HUES48 (cell line): ENCODE results near the gene SF1.

Experiments used
- H3K27ac ChIP-seq: one replicate; pipeline ENCODE4 v1.7.0; 2013; ENCODE audit warnings: low read depth, low read length, inconsistent platforms
- H3K27me3 ChIP-seq: 2 replicates; pipeline ENCODE4 v1.6.1; 2013; ENCODE audit warnings: mild to moderate bottlenecking, low read length; ENCODE audit not compliant: control insufficient read depth, insufficient read depth
- H3K36me3 ChIP-seq: 2 replicates; pipeline ENCODE4 v1.6.1; 2013; ENCODE audit warnings: low read length; ENCODE audit not compliant: control insufficient read depth, insufficient read depth
- H3K4me1 ChIP-seq: 2 replicates; pipeline ENCODE4 v1.6.1; 2013; ENCODE audit warnings: mild to moderate bottlenecking, low read length; ENCODE audit not compliant: control insufficient read depth, insufficient read depth
- H3K4me3 ChIP-seq: 2 replicates; pipeline ENCODE4 v1.5.1; 2013; ENCODE audit warnings: mild to moderate bottlenecking, low read depth, low read length
- H3K9ac ChIP-seq: 2 replicates; pipeline ENCODE4 v1.6.1; 2013; ENCODE audit warnings: mild to moderate bottlenecking, low read depth, low read length, moderate library complexity
- H3K9me3 ChIP-seq: 2 replicates; pipeline ENCODE4 v1.6.1; 2013; ENCODE audit warnings: low read length; ENCODE audit not compliant: control insufficient read depth, insufficient read depth

SF1 gene

DNA sequence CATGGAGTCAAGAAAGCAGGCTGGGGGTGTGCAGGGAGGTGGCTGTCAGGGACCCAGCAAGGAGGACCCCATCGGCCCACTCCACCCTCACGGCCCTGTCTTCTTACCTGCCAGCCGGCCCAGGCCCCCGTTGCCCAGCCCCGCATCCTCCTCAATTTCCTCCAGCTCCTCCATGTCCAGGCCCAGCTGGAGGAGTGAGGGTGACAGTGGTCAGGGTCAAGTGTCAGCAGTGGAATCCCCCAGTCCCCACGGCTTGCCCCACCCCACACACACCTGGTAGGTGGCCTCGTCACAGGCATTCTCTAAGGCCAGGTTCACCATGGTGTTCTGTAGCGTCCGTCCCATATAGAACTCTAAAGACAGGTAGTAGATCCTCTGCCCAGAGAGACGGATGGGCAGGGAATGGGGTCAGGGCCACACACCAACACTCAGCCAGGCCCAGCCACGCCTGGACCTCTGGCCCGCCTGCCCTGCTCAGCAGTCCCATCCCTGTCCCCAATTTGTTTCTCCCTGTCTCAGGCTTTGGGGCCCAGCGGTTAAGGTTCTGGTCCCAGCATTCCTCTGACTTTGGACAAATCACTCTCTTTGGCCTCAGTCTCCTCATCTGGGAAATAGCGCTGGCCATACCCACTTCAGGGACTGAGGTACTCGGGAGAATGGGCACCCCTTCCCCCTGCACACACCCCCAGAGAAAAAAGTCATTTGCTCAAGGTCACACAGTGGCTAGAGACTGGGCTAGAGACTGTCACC, 19.8 kb downstream of the SF1 start:
- H3K9me3 ChIP-seq: no peaks in the 10 kb centered on the region
- no peaks in the 10 kb centered on the region for H3K36me3 ChIP-seq
- no peak overlapping the region for H3K4me3 ChIP-seq
- no peak overlapping the region for H3K9ac ChIP-seq
- peaks cover 41% of the 10 kb centered on the region for H3K4me1 ChIP-seq
- no peaks in the 10 kb centered on the region for H3K27me3 ChIP-seq
- no peak overlapping the region for H3K27ac ChIP-seq

DNA sequence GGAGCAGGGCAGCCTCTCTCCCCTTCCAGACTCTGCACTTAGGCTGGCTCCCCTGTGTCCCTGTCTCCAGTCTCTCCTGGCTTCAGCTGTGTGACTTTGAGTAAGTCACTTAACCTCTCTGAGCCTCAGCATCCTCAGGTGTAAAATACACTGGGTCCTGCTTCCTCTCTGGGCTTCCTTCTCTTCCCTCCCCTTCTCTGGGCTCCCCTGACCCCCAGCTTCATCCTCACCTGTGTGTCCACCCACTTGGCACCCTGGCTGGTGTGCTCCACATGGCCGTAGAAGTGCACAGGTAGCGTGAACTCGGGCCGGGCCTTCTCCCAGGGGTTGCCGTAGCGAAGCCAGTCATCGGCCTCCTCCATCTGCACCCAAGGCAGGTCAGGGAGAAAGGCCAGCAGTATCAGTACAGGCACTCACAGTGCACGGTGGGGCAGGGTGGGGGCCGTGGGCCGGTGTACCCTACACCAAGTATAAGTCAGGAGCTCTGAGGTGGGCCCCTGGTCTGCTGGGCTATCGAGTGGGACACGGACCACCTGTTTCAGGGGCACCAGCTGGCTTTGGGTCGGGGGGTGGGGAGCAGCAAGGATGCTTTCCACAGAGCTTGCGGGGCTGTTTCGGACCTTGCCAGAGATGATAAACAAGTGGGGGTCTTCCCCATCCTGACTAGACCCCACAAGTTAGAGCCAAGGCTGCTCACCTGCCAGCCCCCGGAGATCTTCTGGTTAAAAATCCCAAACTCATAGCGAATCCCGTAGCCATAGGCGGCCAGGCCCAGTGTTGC, 20.6 kb downstream of the SF1 start:
- Histone ChIP-seq H3K4me3 (no peak overlapping the region), H3K27me3 (no peaks in the 10 kb centered on the region), H3K9me3 (no peaks in the 10 kb centered on the region), H3K36me3 (no peaks in the 10 kb centered on the region), H3K27ac (no peak overlapping the region), H3K4me1 (peaks cover 34% of the 10 kb centered on the region), H3K9ac (no peak overlapping the region)

DNA sequence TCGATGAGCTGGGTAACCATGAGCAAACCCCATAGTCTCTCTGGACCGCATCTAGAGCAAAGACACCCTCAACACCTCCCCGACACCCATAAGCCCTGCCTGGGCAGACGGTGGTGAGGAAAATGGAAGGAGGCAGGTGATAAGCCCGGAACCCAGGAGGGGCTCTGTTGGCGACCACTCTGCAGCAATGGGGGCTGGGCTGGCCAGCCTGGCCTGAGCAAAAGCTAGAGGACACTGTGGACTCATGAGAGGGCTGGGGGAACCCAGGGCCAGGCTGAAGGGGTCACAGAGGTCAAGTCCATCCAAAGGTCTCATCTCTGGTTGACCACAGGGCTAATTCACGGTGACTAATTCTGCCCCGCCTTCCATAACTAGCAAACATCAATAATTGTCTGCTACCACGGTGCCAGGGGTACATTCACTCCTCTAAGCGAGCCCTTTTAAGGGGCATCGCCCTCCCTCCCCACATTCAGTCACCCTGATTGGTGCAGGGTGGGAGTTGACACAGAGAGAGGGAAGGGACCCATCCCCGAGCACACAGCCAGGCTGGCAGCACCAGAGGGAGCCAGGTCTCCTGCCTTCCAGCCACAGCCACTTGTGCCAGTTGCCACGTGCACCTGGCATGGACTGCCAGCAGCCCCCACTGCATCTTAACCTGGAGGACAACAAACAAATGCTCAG, 22.5 kb downstream of the SF1 start:
- no peaks in the 10 kb centered on the region for H3K9me3 ChIP-seq
- H3K36me3 ChIP-seq: no peaks in the 10 kb centered on the region
- peaks cover 18% of the 10 kb centered on the region for H3K4me1 ChIP-seq
- H3K4me3 ChIP-seq: no peak overlapping the region
- no peak overlapping the region for H3K27ac ChIP-seq
- no peaks in the 10 kb centered on the region for H3K27me3 ChIP-seq
- H3K9ac ChIP-seq: no peak overlapping the region

DNA sequence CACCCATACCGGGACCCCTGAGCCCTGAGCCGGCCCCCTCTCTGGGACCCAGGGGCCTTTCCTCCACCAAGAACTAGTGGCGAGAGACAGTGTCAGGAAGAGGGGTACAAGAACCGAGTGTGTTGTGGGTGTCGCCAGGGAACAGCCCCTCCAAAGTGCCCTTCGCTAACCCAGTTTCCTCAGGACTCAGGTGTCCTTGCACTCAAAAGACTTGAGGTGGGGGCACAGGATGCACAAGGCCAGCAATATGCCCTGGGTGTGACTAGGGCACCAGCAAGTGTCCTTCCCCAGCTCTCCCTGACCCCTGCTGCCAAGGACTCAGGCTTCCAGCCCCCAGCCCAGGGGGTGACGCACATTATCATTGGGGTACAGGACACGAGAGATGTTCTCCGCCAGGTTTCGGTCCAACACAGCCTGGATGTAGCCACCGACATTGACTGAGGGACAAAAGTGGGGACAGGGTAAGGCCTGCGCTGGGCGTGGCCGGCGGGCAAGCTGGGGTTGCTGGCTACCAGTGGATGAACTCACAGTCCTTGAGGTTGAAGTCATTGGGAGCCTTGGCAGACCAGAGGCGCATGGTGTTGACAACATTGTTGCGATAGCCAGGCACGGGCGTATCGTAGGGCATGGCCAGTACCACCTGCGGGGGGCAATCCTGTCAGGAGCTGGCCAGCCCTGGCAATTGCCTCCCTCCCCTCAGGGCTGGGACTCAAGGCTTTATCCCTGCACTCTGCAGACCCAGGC, 23.3 kb downstream of the SF1 start:
- peaks cover 11% of the 10 kb centered on the region for H3K4me1 ChIP-seq
- no peak overlapping the region for H3K4me3 ChIP-seq
- H3K9ac ChIP-seq: no peak overlapping the region
- no peaks in the 10 kb centered on the region for H3K27me3 ChIP-seq
- H3K9me3 ChIP-seq: no peaks in the 10 kb centered on the region
- H3K27ac ChIP-seq: no peak overlapping the region
- no peaks in the 10 kb centered on the region for H3K36me3 ChIP-seq

DNA sequence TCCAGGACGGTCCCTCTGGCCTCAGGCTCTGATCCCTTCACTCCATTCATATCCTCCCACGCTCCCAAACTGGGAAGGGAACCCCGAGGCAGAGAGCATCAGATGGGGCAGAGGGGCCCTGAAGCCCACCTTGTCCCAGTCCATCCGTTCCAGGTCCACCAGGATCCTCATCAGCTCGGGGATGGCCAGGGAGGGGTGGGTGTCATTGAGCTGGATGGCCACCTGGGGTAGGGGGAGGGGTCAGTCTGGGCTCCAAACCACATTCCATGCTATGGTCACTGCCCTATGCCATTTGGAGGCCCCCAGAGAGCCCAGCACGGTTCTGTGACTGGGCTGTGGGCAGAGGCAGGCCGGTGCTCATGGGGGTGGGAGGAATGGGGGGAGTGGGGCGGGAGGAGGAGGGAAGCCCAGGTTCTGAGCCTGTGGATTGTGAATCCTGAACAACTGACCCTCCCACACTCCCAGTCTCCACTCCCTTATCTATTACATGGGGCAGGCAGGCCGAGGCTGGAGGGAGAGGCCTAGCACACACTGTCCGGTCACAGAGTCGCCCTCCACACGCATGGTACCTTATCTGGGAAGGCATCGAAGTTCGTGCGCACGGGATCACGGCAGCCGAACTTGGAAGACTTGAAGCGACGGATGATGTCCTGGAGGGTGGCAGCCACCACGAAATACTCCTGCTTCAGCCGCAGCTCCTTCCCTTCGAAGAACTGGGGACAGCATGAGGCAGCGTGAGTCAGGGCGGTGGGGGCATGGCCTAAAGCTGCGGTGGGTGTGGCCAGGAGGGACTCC, 24.0 kb downstream of the SF1 start:
- Histone ChIP-seq H3K4me1 (peaks cover 4% of the 10 kb centered on the region), H3K9me3 (no peaks in the 10 kb centered on the region), H3K27me3 (no peaks in the 10 kb centered on the region), H3K4me3 (no peak overlapping the region), H3K9ac (no peak overlapping the region), H3K36me3 (no peaks in the 10 kb centered on the region), H3K27ac (no peak overlapping the region)

DNA sequence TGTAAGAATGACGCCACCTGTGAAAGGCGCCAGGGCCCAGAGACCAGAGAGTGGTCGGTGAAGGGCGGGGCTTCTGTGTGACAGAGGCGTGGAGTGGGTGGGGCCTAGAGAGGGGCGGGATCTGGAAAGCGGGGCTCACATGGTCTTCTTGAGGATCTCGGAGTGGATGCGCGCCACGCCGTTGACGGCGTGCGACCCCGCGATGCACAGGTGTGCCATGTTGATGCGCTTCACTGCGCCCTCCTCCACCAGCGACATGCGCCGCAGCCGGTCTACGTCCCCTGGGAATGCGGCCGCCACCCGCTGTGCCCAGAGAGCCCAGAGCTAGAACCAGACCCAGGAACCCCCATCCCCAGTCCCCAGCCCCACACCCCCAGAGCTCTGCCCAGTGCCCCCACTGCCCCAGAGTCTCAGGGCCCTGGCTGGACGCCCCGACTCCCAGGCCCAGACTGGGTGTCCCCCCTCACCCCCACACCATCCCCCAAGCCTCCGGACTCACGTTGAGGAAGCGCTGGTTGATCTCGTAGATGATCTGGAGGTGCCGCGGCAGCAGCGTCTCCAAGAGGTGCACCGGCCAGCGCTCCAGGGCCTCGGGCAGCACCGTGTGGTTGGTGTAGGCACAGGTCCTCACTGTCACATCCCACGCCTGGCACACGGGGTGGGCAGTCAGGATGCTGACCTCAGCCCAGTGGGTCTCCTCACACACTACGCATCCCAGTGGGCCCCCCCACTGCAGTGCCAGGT, 24.8 kb downstream of the SF1 start:
- H3K27ac ChIP-seq: no peak overlapping the region
- H3K9me3 ChIP-seq: no peaks in the 10 kb centered on the region
- no peaks in the 10 kb centered on the region for H3K36me3 ChIP-seq
- H3K27me3 ChIP-seq: no peaks in the 10 kb centered on the region
- no peak overlapping the region for H3K4me3 ChIP-seq
- H3K4me1 ChIP-seq: no peaks in the 10 kb centered on the region
- no peak overlapping the region for H3K9ac ChIP-seq

DNA sequence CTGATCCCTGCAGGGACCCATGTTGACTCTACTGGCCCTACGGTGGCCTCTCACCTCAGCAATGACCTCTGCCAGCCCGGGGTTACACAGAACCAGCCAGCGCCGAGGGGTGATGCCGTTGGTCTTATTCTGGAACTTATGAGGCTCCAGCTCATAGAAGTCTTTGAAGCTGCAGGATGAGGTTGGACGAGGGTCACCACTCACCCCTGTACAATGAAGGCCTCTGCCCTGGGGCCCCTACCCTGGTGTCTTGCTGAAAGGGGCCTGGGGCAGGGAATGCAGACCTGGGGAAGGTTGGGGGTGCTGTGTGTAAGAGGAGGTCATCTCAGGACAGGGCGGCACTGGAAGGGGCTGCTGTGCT, 25.3 kb downstream of the SF1 start:
- H3K4me3 ChIP-seq: no peak overlapping the region
- H3K9me3 ChIP-seq: no peaks in the 10 kb centered on the region
- no peak overlapping the region for H3K9ac ChIP-seq
- no peaks in the 10 kb centered on the region for H3K36me3 ChIP-seq
- no peaks in the 10 kb centered on the region for H3K27me3 ChIP-seq
- no peaks in the 10 kb centered on the region for H3K4me1 ChIP-seq
- no peak overlapping the region for H3K27ac ChIP-seq

DNA sequence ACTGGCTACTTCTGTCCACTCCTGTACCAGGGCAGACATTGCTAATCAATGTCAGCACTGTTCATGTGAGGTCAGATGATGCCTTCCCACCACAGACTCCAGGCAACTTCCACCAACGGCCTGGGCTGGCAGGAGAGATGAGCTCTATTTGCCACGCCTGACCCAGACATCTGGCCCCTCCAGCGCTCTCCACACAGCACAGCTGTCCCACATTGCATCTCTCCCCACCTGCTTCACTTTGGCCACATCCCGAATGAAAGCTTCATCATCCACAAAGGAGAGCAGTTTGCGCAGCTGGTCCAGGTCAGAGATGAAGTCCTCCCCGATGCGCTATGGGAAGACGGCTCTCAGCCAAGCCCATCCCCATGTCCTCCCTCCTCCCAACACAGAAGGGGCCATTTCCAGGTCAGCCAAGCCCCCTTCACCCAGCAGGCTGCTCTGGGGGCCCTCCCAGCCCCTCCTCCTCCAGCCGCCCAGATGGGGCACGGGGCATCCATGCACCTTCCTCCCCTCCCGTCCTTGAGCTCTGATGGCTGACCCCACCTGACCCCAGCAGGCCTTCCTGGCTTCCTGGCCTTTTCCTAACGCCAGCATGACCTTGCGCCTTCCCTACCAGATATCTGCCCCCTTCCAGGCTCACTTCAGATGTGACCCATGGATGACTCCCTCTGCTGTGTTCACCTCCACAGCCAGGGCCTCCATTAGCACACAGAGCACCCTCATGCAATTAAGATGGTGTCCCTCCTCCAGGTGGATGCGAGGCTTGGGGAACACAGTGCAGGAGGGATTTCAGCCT, 26.0 kb downstream of the SF1 start:
- Histone ChIP-seq H3K9ac (no peak overlapping the region), H3K27ac (no peak overlapping the region), H3K4me1 (no peaks in the 10 kb centered on the region), H3K9me3 (no peaks in the 10 kb centered on the region), H3K4me3 (no peak overlapping the region), H3K36me3 (no peaks in the 10 kb centered on the region), H3K27me3 (no peaks in the 10 kb centered on the region)

DNA sequence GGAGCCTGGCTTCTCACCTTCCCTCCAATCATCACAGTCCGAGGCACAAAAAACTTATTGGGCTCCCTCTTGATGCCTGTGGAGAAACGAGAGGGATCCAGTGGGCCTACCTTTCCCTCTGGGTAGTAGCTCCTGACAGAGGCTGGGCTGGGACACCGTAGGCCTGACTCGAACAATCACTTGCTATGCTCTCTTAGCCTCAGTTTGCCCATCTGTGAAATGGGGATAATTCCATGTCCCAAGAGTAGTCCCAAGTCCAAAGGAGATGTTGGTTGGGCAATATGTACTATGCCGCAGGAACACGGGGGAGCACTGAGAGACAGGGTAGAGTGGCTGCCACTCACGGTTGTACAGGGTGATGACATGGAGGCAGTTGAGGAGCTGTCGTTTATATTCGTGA, 26.8 kb downstream of the SF1 start:
- Histone ChIP-seq H3K9me3 (no peaks in the 10 kb centered on the region), H3K27me3 (no peaks in the 10 kb centered on the region), H3K9ac (no peak overlapping the region), H3K36me3 (no peaks in the 10 kb centered on the region), H3K27ac (no peak overlapping the region), H3K4me1 (no peaks in the 10 kb centered on the region), H3K4me3 (no peak overlapping the region)
